ENCODE results near the gene IRF2BP1.

Gene IRF2BP1

DNA sequence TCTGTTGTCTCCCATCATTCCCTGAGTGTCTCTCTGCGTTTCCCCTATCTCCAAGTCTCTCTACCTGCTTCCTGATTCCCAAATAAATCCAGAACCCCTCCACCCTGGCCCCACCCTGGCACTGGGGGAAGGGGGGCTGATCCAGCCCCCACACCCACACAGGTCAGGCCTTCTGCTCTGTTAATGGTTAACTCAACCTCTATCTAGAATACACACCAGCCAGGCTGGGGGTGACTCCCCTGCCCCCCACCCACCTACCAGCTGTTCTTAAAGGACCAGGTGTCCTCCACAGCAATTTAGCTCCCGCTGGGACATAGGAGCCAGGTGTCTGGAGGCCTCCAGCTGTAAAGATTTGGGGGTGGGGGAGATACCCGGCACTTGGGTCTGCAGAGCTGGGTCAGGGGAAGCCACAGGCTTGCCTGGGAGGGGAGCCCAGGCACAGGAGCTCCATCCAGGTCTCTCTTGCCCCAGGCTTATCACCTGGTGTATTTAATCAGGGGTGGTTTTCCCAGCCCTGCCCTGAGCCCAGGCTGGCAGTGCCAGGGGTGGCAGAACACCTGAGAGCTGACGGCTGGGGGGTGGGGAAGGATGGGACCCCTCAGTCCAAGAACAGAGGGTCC lies 3.9 kb downstream of the IRF2BP1 start:
- TF ChIP-seq CTCF (IDR thresholded peaks at IDR 0.05; ENCODE audit: control insufficient read depth, insufficient read depth, low read depth, low read length, missing control alignments) = no peak
- no peak for DNase-seq (ENCODE audit: low read depth)
- H3K4me3 ChIP-seq (ENCODE audit: control insufficient read depth, low read depth, low read length) = no peak overlapping the region

DNA sequence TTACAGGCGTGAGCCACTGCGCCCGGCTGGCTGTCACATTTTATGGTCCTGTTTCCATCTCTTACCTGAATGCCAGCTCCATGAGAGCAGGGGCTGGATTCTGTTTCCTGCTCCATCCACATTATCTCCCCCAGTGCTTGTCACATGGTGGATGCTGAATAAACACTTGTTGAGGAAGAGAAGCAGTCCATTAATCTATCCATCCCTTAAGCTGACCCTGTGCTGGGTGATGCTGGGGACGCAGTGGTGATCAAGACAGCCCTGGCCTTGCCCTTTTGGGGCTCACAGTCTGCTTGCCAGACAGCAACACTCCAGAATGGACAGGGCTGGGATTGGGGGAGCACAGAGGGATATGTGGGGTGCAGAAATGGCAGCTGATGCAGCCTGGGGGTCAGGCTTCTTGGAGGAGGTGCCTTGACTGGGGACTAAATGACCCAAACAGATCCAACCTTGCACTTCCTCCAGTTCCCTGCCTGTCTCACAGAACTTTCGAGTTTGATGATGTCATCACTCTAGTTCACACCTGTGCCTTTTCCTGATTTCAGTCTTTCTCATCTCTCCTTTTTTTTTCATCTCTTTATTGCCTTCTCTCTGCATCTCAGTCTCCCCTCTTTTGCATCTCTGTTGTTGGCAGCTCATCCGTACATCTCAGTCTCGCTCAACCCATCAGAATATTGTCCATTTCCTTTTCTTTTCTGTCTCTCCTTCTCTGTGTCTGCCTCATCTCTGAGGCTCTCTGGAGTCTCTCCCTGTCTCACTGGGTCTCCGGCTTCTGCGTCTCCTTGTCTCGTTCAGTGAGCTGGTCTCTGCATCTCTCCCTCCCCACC lies 4.6 kb downstream of the IRF2BP1 start:
- no peak overlapping the region for H3K4me3 ChIP-seq (ENCODE audit: control insufficient read depth, low read depth, low read length)
- DNase-seq (ENCODE audit: low read depth) = no peak
- no peak for TF ChIP-seq CTCF (IDR thresholded peaks at IDR 0.05; ENCODE audit: control insufficient read depth, insufficient read depth, low read depth, low read length, missing control alignments)

DNA sequence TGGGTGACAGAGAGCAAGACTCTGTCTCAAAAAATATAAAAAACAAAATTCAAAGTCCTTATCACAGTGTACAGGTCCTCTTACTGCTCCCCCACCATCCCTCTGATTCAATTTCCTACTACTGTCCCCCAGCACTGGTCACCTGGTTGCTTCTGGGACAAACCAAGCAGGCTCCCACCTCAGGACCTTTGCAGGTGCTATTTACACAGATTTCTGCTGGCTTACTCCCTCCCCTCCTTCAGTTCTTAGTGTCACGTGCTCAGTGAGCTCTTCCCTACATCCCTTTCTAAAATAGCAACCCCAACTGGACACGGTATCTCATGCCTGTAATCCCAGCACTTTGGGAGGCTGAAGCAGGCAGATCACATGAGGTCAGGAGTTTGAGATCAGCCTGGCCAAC lies 6.0 kb downstream of the IRF2BP1 start:
- no peak overlapping the region for H3K4me3 ChIP-seq (ENCODE audit: control insufficient read depth, low read depth, low read length)
- DNase-seq (ENCODE audit: low read depth) = no peak
- no peak for TF ChIP-seq CTCF (IDR thresholded peaks at IDR 0.05; ENCODE audit: control insufficient read depth, insufficient read depth, low read depth, low read length, missing control alignments)

DNA sequence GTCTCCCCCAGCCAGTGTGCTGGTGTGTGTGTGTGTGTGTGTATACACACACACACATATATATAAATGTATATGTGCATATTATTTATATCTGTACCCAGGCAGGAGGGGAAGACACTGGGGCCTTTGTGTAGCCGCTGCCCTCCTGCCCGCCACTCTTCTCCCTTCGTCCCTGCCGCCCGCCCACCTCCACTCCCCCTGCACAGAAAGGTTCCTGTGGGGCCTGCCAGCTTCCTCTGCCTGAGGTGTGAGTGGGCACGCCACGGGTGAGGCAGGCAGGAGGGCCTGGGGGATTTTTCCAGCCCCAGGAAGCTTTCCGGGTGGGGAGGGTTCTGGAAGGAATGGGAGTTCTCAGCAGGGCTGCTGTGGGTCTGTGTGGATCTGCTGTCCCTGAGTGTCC lies 6.9 kb downstream of the IRF2BP1 start:
- DNase-seq (ENCODE audit: low read depth) = no peak
- TF ChIP-seq CTCF (IDR thresholded peaks at IDR 0.05; ENCODE audit: control insufficient read depth, insufficient read depth, low read depth, low read length, missing control alignments) = no peak
- H3K4me3 ChIP-seq (ENCODE audit: control insufficient read depth, low read depth, low read length) = no peak overlapping the region

- no peak for DNase-seq (ENCODE audit: low read depth)
- no peak for TF ChIP-seq CTCF (IDR thresholded peaks at IDR 0.05; ENCODE audit: control insufficient read depth, insufficient read depth, low read depth, low read length, missing control alignments)
- H3K4me3 ChIP-seq (ENCODE audit: control insufficient read depth, low read depth, low read length) = no peak overlapping the region
Measured at GRCh38 chr19:45878043-45878794, 7.7 kb downstream of the IRF2BP1 start.

DNA sequence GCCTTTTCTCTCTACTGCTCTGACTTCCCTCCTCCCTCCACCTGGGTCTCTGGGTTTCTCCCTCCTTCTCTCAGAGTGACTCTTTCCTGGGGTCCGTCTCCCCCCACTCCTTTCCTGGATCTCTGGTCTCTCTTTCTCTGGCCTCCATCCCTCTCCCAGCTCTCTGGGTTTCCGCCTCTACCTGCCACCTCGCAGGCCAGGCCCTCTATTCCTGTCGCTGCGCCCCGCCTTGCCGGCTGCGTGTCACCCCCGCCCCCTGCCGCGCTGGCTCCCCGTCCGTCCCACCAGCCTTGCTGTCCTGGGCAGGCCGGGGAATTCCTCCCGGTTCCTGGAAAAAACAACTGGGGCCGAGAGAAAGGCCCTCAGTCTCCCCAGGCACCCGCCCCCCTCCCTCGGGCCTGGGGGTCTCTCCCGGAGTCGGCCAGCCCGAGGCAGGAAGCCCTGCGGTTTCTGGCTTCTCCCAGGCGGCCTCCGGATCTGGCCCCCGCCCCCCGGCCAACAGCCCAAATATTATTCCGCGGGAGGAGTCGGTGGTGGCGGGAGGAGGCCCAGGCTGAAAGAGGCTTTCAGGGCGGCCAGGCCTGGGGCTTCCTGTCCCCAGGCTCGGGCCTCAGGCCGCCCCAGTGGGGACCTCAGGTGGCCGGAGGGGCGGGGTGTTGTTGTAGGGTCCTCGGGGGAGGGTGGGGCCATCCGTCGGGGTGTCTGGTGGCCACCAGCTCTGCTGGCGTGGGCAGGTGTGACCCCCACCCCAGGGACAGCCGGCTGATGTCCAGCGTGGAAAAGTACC lies 9.3 kb downstream of the IRF2BP1 start:
- no peak for TF ChIP-seq CTCF (IDR thresholded peaks at IDR 0.05; ENCODE audit: control insufficient read depth, insufficient read depth, low read depth, low read length, missing control alignments)
- H3K4me3 ChIP-seq (ENCODE audit: control insufficient read depth, low read depth, low read length) = no peak overlapping the region
- no peak for DNase-seq (ENCODE audit: low read depth)

Data from AG09309 (cell line).